HCT116 (cell line): ENCODE data around the gene ETV5.

Experiments used
- EZH2 ChIP-seq: fragments of 200-600 bp; sonication (generic); IDR thresholded peaks from 2 replicates; pipeline ENCODE4 v1.6.1; 2017; ENCODE audit warnings: antibody characterized with exemption, mixed run types
- POLR2A ChIP-seq: IDR thresholded peaks from 2 replicates; pipeline ENCODE4 v1.7.0; 2011; ENCODE audit warnings: borderline replicate concordance; ENCODE audit not compliant: insufficient read depth, insufficient read length; ENCODE audit errors: extremely low read depth
- YY1 ChIP-seq: IDR thresholded peaks from 2 replicates; pipeline ENCODE4 v1.6.1; 2011; ENCODE audit warnings: low read length, low read depth, moderate library complexity, mild to moderate bottlenecking; ENCODE audit not compliant: insufficient replicate concordance; ENCODE audit errors: extremely low read depth
- TF ChIP-seq, protein P1 (sequence below), 3 experiments: fragments of 200-600 bp in 1 of 3; sonication (generic) in 1 of 3; IDR thresholded peaks in 2 of 3; conservative IDR thresholded peaks in 1 of 3; 2 replicates each; pipeline ENCODE4 v1.5.1; 2012 to 2017; ENCODE audit warnings: low read depth in 2 of 3, low read length in 2 of 3, antibody characterized with exemption in 1 of 3, borderline replicate concordance in 1 of 3, control low read depth in 1 of 3, mild to moderate bottlenecking in 1 of 3, mixed read lengths in 1 of 3, mixed run types in 1 of 3, moderate library complexity in 1 of 3; ENCODE audit not compliant: insufficient read depth in 1 of 3
- TF ChIP-seq, protein P2 (sequence below): IDR thresholded peaks from 2 replicates; pipeline ENCODE4 v1.6.1; 2012; ENCODE audit warnings: low read depth

DNA sequence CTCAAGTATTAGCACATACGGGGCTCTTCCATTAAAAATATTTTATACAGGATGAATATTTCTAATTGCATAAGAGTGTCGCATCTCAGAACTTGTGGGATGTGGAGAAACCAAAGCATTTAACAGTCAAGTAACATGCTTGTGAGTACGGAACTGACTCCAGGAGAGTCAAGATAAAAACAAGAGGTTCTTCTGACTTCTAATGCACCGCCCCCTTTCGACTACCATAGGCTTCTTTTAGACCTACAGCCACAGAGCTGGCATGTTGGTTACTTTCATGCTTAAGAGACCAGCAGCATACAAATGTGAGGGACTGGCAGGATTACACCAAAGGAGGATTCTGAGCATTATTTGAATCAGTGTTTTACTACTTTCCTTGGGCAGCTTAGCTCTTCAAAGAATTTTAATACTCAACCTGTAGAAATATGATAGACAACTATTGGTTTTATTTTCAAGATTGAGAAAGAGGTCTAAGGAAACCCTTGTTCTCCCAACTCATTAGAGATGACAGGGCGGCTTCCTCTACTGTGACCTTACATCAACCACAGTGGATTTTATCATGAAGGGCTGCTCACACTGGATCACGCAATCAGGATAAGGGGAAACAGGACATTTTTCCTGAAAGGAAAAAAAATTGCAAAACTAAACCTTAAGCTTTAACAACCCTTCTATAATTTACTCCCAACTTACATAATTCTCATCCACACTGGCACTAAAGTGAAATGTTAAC lies 14.0 kb downstream of the ETV5 start:
- TF ChIP-seq, protein P1, sequence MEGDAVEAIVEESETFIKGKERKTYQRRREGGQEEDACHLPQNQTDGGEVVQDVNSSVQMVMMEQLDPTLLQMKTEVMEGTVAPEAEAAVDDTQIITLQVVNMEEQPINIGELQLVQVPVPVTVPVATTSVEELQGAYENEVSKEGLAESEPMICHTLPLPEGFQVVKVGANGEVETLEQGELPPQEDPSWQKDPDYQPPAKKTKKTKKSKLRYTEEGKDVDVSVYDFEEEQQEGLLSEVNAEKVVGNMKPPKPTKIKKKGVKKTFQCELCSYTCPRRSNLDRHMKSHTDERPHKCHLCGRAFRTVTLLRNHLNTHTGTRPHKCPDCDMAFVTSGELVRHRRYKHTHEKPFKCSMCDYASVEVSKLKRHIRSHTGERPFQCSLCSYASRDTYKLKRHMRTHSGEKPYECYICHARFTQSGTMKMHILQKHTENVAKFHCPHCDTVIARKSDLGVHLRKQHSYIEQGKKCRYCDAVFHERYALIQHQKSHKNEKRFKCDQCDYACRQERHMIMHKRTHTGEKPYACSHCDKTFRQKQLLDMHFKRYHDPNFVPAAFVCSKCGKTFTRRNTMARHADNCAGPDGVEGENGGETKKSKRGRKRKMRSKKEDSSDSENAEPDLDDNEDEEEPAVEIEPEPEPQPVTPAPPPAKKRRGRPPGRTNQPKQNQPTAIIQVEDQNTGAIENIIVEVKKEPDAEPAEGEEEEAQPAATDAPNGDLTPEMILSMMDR (IDR thresholded peaks at IDR 0.05 in 2 of 3, conservative IDR thresholded peaks at IDR 0.05 in 1 of 3; ENCODE audit: borderline replicate concordance in 1 of 3, insufficient read depth in 1 of 3, low read depth in 2 of 3, low read length in 2 of 3) = no peak
- TF ChIP-seq POLR2A (no peak), YY1 (no peak), EZH2 (no peak)
- TF ChIP-seq, protein P2, sequence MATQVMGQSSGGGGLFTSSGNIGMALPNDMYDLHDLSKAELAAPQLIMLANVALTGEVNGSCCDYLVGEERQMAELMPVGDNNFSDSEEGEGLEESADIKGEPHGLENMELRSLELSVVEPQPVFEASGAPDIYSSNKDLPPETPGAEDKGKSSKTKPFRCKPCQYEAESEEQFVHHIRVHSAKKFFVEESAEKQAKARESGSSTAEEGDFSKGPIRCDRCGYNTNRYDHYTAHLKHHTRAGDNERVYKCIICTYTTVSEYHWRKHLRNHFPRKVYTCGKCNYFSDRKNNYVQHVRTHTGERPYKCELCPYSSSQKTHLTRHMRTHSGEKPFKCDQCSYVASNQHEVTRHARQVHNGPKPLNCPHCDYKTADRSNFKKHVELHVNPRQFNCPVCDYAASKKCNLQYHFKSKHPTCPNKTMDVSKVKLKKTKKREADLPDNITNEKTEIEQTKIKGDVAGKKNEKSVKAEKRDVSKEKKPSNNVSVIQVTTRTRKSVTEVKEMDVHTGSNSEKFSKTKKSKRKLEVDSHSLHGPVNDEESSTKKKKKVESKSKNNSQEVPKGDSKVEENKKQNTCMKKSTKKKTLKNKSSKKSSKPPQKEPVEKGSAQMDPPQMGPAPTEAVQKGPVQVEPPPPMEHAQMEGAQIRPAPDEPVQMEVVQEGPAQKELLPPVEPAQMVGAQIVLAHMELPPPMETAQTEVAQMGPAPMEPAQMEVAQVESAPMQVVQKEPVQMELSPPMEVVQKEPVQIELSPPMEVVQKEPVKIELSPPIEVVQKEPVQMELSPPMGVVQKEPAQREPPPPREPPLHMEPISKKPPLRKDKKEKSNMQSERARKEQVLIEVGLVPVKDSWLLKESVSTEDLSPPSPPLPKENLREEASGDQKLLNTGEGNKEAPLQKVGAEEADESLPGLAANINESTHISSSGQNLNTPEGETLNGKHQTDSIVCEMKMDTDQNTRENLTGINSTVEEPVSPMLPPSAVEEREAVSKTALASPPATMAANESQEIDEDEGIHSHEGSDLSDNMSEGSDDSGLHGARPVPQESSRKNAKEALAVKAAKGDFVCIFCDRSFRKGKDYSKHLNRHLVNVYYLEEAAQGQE = no peak
